HL-60 (cell line): ENCODE results near the gene GALNT4.

Experiments
- POLR2AphosphoS5 ChIP-seq: IDR thresholded peaks from 2 replicates; pipeline ENCODE4 v1.6.1; 2012; ENCODE audit warnings: low read depth
- REST ChIP-seq: IDR thresholded peaks from 2 replicates; pipeline ENCODE4 v1.6.1; 2012; ENCODE audit warnings: low read depth; ENCODE audit not compliant: insufficient replicate concordance
- SPI1 ChIP-seq: IDR thresholded peaks from 2 replicates; pipeline ENCODE4 v1.6.1; 2012; ENCODE audit warnings: low read depth, mild to moderate bottlenecking, borderline replicate concordance
- TF ChIP-seq, protein P1 (sequence below): IDR thresholded peaks from one replicate; pipeline ENCODE4 v1.5.1; 2011; ENCODE audit warnings: low read length, control low read depth, inconsistent platforms; ENCODE audit not compliant: insufficient read depth

- TF ChIP-seq, protein P1, sequence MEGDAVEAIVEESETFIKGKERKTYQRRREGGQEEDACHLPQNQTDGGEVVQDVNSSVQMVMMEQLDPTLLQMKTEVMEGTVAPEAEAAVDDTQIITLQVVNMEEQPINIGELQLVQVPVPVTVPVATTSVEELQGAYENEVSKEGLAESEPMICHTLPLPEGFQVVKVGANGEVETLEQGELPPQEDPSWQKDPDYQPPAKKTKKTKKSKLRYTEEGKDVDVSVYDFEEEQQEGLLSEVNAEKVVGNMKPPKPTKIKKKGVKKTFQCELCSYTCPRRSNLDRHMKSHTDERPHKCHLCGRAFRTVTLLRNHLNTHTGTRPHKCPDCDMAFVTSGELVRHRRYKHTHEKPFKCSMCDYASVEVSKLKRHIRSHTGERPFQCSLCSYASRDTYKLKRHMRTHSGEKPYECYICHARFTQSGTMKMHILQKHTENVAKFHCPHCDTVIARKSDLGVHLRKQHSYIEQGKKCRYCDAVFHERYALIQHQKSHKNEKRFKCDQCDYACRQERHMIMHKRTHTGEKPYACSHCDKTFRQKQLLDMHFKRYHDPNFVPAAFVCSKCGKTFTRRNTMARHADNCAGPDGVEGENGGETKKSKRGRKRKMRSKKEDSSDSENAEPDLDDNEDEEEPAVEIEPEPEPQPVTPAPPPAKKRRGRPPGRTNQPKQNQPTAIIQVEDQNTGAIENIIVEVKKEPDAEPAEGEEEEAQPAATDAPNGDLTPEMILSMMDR = peak; percentile 56
- TF ChIP-seq POLR2AphosphoS5 (no peak), REST (no peak), SPI1 (no peak)
Measured at GRCh38 chr12:89529738-89530137, 5.1 kb upstream of the GALNT4 start.
